NB4 (cell line): Measurements from ENCODE around the gene NOP16.

ENCODE experiments used
- DNase-seq: peaks from one replicate; pipeline ENCODE4 v3.0.0; 2010; ENCODE audit warnings: low read depth
- H3K4me3 ChIP-seq: one replicate; pipeline ENCODE4 v1.5.1; 2011; ENCODE audit warnings: mild to moderate bottlenecking, low read depth, low read length, moderate library complexity
- MYC ChIP-seq: IDR thresholded peaks from 2 replicates; pipeline ENCODE4 v1.6.1; 2011; ENCODE audit warnings: low read depth, low read length
- POLR2A ChIP-seq: IDR thresholded peaks from 2 replicates; pipeline ENCODE4 v1.6.1; 2011; ENCODE audit warnings: mild to moderate bottlenecking; ENCODE audit not compliant: insufficient read length; ENCODE audit errors: extremely low read depth
- TF ChIP-seq, protein P1 (sequence below): IDR thresholded peaks from one replicate; pipeline ENCODE4 v1.5.1; 2012; ENCODE audit warnings: low read depth, low read length
- TF ChIP-seq, protein P2 (sequence below): IDR thresholded peaks from 2 replicates; pipeline ENCODE4 v1.6.1; 2011; ENCODE audit warnings: low read depth, low read length

Gene NOP16

DNA sequence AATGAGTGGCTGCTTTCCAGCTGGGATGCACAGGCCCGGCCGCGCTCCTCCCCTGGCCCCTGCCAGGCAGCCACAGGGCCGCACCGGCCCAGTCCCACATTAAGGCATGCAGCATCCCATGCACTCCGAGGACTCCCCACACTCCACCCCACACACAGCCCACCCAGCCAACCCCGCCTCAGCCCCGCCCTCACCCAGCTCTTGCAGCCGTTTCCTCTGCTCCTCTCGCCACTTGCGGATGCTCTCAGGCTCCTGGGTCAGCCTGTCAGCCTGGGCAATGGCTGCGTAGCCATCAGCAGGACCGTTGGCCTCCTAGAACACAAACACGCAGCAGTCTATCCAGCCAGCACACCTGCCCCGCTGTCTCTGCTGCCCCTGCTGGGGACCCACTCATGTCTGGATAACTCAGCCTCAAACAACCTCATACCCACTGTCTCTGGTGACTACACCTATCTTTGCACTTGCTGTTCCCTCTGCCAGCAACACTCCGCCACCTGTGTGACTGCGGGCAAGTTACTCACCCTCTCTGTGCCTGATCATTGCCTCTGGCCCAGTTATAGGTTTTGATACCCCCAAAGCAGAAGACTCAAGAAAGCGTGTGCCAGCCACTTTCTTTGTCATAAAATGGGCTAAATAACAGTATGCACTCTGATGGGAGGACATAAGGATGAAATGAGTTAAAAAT lies 9.5 kb upstream of the NOP16 start:
- no peak for DNase-seq
- H3K4me3 ChIP-seq = no peak overlapping the region
- TF ChIP-seq, protein P1, sequence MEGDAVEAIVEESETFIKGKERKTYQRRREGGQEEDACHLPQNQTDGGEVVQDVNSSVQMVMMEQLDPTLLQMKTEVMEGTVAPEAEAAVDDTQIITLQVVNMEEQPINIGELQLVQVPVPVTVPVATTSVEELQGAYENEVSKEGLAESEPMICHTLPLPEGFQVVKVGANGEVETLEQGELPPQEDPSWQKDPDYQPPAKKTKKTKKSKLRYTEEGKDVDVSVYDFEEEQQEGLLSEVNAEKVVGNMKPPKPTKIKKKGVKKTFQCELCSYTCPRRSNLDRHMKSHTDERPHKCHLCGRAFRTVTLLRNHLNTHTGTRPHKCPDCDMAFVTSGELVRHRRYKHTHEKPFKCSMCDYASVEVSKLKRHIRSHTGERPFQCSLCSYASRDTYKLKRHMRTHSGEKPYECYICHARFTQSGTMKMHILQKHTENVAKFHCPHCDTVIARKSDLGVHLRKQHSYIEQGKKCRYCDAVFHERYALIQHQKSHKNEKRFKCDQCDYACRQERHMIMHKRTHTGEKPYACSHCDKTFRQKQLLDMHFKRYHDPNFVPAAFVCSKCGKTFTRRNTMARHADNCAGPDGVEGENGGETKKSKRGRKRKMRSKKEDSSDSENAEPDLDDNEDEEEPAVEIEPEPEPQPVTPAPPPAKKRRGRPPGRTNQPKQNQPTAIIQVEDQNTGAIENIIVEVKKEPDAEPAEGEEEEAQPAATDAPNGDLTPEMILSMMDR = no peak
- TF ChIP-seq POLR2A (no peak), MYC (no peak)
- TF ChIP-seq, protein P2, sequence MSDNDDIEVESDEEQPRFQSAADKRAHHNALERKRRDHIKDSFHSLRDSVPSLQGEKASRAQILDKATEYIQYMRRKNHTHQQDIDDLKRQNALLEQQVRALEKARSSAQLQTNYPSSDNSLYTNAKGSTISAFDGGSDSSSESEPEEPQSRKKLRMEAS = no peak

DNA sequence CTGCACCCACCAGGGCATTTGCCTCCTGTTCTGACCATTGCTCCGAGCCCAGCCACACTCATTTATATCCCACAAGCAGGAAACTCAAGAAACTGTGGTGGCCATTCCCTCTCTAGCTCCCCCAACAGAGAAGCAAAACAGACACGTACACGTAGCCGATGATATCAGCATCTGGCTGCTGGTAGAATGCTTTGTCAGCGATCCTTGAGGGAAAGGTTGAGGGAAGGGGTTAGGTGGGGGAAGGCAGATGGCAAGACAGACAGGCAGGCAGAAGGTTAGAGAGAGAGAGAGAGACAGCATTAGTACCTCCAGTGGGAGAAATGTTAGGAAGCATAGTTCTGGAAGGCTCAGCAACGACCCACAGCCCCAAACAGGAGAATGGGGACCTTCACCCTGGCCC lies 7.9 kb upstream of the NOP16 start:
- H3K4me3 ChIP-seq = no peak overlapping the region
- TF ChIP-seq, protein P1 = no peak
- TF ChIP-seq, protein P2 = no peak
- TF ChIP-seq POLR2A (no peak), MYC (no peak)

DNA sequence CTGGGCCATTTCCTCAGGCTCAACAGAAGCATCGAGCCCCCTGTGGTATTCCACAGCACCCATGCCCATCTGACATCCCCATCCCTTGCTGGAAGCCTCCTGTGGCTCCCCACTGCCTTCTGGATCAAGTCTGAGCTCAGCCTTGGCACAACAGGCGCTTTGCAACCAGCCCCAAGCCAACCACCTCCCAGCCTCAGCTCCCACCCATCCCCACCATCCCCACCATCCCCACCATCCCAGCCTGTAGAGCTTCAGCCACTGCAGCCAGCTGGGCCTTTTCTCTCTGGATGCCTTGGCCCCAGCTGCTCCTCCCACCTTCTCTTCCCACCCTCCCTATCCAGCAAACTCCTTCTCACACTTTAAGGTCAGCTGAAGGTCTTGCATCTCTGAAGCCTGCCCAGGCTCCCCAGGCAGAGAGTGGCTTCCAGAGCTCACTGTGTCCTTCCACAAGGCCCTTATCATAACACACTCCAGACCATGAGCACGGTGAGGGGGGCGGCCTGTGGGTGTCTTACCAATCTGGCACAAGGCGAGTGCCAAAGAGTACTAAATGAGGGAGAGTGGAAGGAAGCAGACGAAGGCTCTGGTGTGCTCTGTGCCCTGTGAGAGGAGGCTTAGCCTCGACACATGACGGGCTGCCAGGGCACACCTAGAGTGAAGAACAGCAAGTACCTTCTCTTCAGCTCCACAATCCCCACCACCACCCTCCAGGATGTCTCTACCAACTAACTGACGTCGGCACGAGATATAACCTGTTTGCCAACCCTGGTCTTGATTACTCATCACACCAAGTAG lies 6.7 kb upstream of the NOP16 start:
- H3K4me3 ChIP-seq = no peak overlapping the region
- TF ChIP-seq MYC (no peak), POLR2A (no peak)
- TF ChIP-seq, protein P1 = no peak
- TF ChIP-seq, protein P2 = no peak
- no peak for DNase-seq

More for the DNA sequence above, 7.9 kb upstream of the NOP16 start:
- no peak for DNase-seq

DNA sequence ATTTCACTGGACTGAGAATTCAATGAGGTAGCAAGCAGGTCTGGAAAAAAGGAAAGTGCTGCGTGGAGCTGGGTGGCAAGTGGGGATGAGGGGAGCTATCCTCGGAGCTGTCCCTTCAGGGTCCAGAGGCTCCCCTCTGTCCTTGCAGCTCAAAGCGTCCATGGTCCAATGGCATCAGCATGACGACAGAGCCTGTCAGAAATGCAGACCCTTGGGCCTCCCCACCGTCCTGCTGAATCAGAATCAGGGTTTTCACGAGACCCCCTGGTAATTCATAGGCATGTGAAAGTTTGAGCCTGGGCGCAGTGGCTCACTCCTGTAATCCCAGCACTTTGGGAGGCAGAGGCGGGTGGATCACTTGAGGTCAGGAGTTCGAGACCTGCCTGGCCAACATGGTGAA lies 5.7 kb upstream of the NOP16 start:
- TF ChIP-seq MYC = no peak
- TF ChIP-seq, protein P1 = no peak
- TF ChIP-seq, protein P2 = no peak
- TF ChIP-seq POLR2A = no peak
- no peak for DNase-seq
- no peak overlapping the region for H3K4me3 ChIP-seq

DNA sequence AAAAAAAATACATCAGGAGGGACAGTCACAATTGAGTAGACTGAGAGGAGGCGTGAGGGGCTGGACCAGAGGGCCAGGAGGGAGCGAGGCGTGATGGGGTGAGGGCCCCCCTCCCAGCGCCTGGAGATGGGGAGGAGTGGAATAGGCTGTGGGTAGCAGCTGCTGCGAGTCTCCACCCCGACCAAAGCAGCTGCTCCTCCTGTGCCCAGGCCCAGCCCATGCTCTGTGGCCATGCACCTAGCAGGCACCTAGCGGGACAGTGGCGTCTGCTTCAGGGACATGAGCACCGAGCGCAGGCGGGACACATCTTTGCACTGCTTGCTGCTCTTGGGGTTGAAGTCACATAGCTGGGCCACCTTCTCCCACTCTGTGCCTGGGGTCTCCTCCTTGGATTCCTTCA lies 4.1 kb upstream of the NOP16 start:
- DNase-seq = no peak
- H3K4me3 ChIP-seq = no peak overlapping the region

More for the DNA sequence above, 4.1 kb upstream of the NOP16 start:
- no peak for TF ChIP-seq MYC
- TF ChIP-seq POLR2A = no peak
- TF ChIP-seq, protein P2 = no peak
- TF ChIP-seq, protein P1 = no peak
